H1 (cell line): ENCODE results near the gene SAAL1. TPM values are rescaled to one million over a fixed set of nuclear protein-coding genes. Genes with fewer than 3 reads are reported as not detected.

ENCODE experiments used
- CTCF ChIA-PET: fragments of 300-600 bp; sonication (Branson Sonifier 250); formaldehyde crosslinking; loops from one replicate; lab custom pipeline; 2021; ENCODE audit not compliant: partially characterized antibody; lab: Charles Lee
- POLR2A ChIA-PET: fragments of 300-600 bp; sonication (Branson Sonifier 250); formaldehyde crosslinking; loops from one replicate; lab custom pipeline; 2021; ENCODE audit warnings: inconsistent platforms; ENCODE audit not compliant: partially characterized antibody; lab: Charles Lee
- DNase-seq, 2 experiments: peaks; one replicate each; pipeline versions ENCODE4 v3.0.0 to v3.0.0-alpha.2; 2010 to 2022; ENCODE audit warnings: low spot score in 2 of 2, low read depth in 1 of 2, mixed read lengths in 1 of 2
- FAIRE-seq: peaks from 2 replicates; lab custom pipeline; 2011; peaks lifted over from hg19 to GRCh38; lab: Jason Lieb, UNC
- H2AFZ ChIP-seq: 2 replicates; pipeline ENCODE4 v1.8.1; 2012; ENCODE audit warnings: low read length, inconsistent platforms
- H2AK5ac ChIP-seq: 2 replicates; pipeline ENCODE4 v1.6.1; 2013; ENCODE audit warnings: low read depth, low read length
- H2BK120ac ChIP-seq: replicated peaks from 2 replicates; pipeline ENCODE3; 2013; ENCODE audit warnings: low read depth, low read length, inconsistent platforms
- H2BK12ac ChIP-seq: 2 replicates; pipeline ENCODE4 v1.6.1; 2013; ENCODE audit warnings: low read depth, low read length
- H2BK15ac ChIP-seq: 2 replicates; pipeline ENCODE4 v1.6.1; 2013; ENCODE audit warnings: low read length
- H2BK20ac ChIP-seq: 2 replicates; pipeline ENCODE4 v1.6.1; 2013; ENCODE audit warnings: low read length
- H2BK5ac ChIP-seq: 2 replicates; pipeline ENCODE4 v1.6.1; 2013; ENCODE audit warnings: low read depth, low read length
- H3K14ac ChIP-seq: 2 replicates; pipeline ENCODE4 v1.6.1; 2013; ENCODE audit warnings: inconsistent platforms; ENCODE audit not compliant: insufficient read length
- H3K18ac ChIP-seq: 2 replicates; pipeline ENCODE4 v1.6.1; 2013; ENCODE audit warnings: low read length; ENCODE audit errors: extremely low read depth
- H3K23ac ChIP-seq: 2 replicates; pipeline ENCODE4 v1.6.1; 2013; ENCODE audit warnings: inconsistent platforms; ENCODE audit not compliant: insufficient read length
- H3K23me2 ChIP-seq: 2 replicates; pipeline ENCODE4 v1.6.1; 2013; ENCODE audit warnings: low read depth, low read length
- H3K27ac ChIP-seq: 2 replicates; pipeline ENCODE4 v1.6.1; 2011; ENCODE audit warnings: low read depth, low read length, inconsistent platforms
- H3K27me3 ChIP-seq, 4 experiments: replicated peaks in 1 of 4; 1 replicate in 1 of 4; 2 replicates in 3 of 4; pipeline versions ENCODE4 v1.6.1 to v1.8.1; 2011 to 2013; ENCODE audit warnings: low read length in 3 of 4, mild to moderate bottlenecking in 3 of 4, inconsistent platforms in 2 of 4, mixed read lengths in 2 of 4, moderate library complexity in 1 of 4; ENCODE audit not compliant: control insufficient read depth in 3 of 4, insufficient read depth in 3 of 4; ENCODE audit errors: extremely low read depth in 1 of 4
- H3K36me3 ChIP-seq, 4 experiments: 2 replicates each; pipeline versions ENCODE4 v1.6.1 to v1.8.1; 2011 to 2013; ENCODE audit warnings: mild to moderate bottlenecking in 4 of 4, low read length in 3 of 4, moderate library complexity in 2 of 4, control low read depth in 1 of 4, inconsistent platforms in 1 of 4; ENCODE audit not compliant: insufficient read depth in 4 of 4, control insufficient read depth in 2 of 4
- H3K4ac ChIP-seq: replicated peaks from 2 replicates; pipeline ENCODE3; 2013; ENCODE audit warnings: low read length, low read depth, mixed read lengths, inconsistent platforms; ENCODE audit not compliant: insufficient read length
- H3K4me1 ChIP-seq, 4 experiments: replicated peaks in 1 of 4; 1 replicate in 1 of 4; 2 replicates in 3 of 4; pipeline versions ENCODE4 v1.6.1 to v1.8.1; 2011 to 2013; ENCODE audit warnings: low read length in 3 of 4, inconsistent platforms in 2 of 4, mixed read lengths in 1 of 4; ENCODE audit not compliant: insufficient read depth in 4 of 4, control insufficient read depth in 3 of 4
- H3K4me2 ChIP-seq, 2 experiments: 2 replicates each; pipeline versions ENCODE4 v1.6.1 to v1.8.1; 2011 to 2013; ENCODE audit warnings: low read depth in 2 of 2, low read length in 2 of 2, control low read depth in 1 of 2, inconsistent platforms in 1 of 2, mild to moderate bottlenecking in 1 of 2; ENCODE audit not compliant: insufficient read depth in 1 of 2
- H3K4me3 ChIP-seq, 4 experiments: fragments of 200-600, 300-600 bp in 1 of 4; sonication (generic), shearing (Covaris generic), sonication (Bioruptor Twin) in 1 of 4; 2 replicates each; pipeline versions ENCODE4 v1.5.1 to v1.8.1; 2011 to 2016; ENCODE audit warnings: low read length in 4 of 4, low read depth in 3 of 4, control low read depth in 2 of 4, inconsistent platforms in 2 of 4, mild to moderate bottlenecking in 2 of 4, mixed read lengths in 1 of 4, moderate library complexity in 1 of 4; ENCODE audit not compliant: insufficient read depth in 2 of 4; ENCODE audit errors: extremely low read depth in 1 of 4
- H3K56ac ChIP-seq: replicated peaks from 2 replicates; pipeline ENCODE3; 2013; ENCODE audit warnings: low read depth, mild to moderate bottlenecking, mixed read lengths, low read length, inconsistent platforms; ENCODE audit not compliant: insufficient read length
- H3K79me1 ChIP-seq: 2 replicates; pipeline ENCODE4 v1.6.1; 2013; ENCODE audit warnings: low read depth, low read length, control low read depth
- H3K79me2 ChIP-seq, 2 experiments: 2 replicates each; pipeline versions ENCODE4 v1.6.1 to v1.8.1; 2012 to 2013; ENCODE audit warnings: low read length in 2 of 2, mild to moderate bottlenecking in 2 of 2, inconsistent platforms in 1 of 2; ENCODE audit not compliant: insufficient read depth in 2 of 2, control insufficient read depth in 1 of 2
- H3K9ac ChIP-seq, 4 experiments: replicated peaks in 1 of 4; 1 replicate in 1 of 4; 2 replicates in 3 of 4; pipeline versions ENCODE4 v1.6.1 to v1.8.1; 2011 to 2013; ENCODE audit warnings: low read depth in 3 of 4, low read length in 3 of 4, control low read depth in 2 of 4, mild to moderate bottlenecking in 2 of 4, moderate library complexity in 2 of 4, inconsistent platforms in 1 of 4; ENCODE audit errors: extremely low read depth in 1 of 4
- H3K9me3 ChIP-seq, 2 experiments: 2 replicates each; pipeline versions ENCODE4 v1.6.1 to v1.8.1; 2012 to 2013; ENCODE audit warnings: mild to moderate bottlenecking in 2 of 2, moderate library complexity in 2 of 2, control low read depth in 1 of 2, inconsistent platforms in 1 of 2, low read depth in 1 of 2, low read length in 1 of 2, mixed read lengths in 1 of 2; ENCODE audit not compliant: insufficient read depth in 2 of 2
- H4K20me1 ChIP-seq, 2 experiments: replicated peaks in 1 of 2; 2 replicates each; pipeline versions ENCODE3 to v1.8.1; 2011 to 2013; ENCODE audit warnings: inconsistent platforms in 2 of 2, low read length in 2 of 2, mild to moderate bottlenecking in 1 of 2; ENCODE audit not compliant: insufficient read depth in 2 of 2, control insufficient read depth in 1 of 2
- H4K5ac ChIP-seq: 2 replicates; pipeline ENCODE4 v1.6.1; 2013; ENCODE audit warnings: low read length, low read depth, mixed read lengths, inconsistent platforms; ENCODE audit not compliant: insufficient read length
- H4K8ac ChIP-seq: 2 replicates; pipeline ENCODE4 v1.8.0; 2013; ENCODE audit warnings: mild to moderate bottlenecking, moderate library complexity, low read length, inconsistent platforms; ENCODE audit not compliant: insufficient read depth; ENCODE audit errors: extremely low read depth
- H4K91ac ChIP-seq: replicated peaks from 2 replicates; pipeline ENCODE3; 2013; ENCODE audit warnings: low read length, mixed read lengths, inconsistent platforms; ENCODE audit not compliant: insufficient read length
- CBX8 ChIP-seq: fragments of 300-800, 300-1000 bp; sonication (generic); IDR thresholded peaks from 2 replicates; pipeline ENCODE4 v1.7.1; 2016; ENCODE audit warnings: low read depth, low read length, borderline replicate concordance
- WGBS, 2 experiments: shearing (Covaris generic) in 1 of 2; methylation state at CpG; one replicate each; pipeline versions ENCODE4 v1.1.6 to v1.1.7; 2013 to 2015; ENCODE audit warnings: low lambda C conversion rate in 2 of 2, mixed read lengths in 2 of 2, inconsistent platforms in 1 of 2, low coverage in 1 of 2, missing lambda C conversion rate in 1 of 2; ENCODE audit not compliant: insufficient replicate concordance in 2 of 2, insufficient coverage in 1 of 2, insufficient read length in 1 of 2; ENCODE audit errors: extremely low coverage in 1 of 2, missing lambda C conversion rate in 1 of 2; 5-methylcytosine and 5-hydroxymethylcytosine counted together
- polyA plus RNA-seq, 7 experiments: library from polyadenylated mRNA; depleted of rRNA in 3 of 7; stranded (reverse) in 5 of 7; unstranded in 2 of 7; fragments of >200 nt in 5 of 7; fragments of 200-250 nt in 2 of 7; gene quantifications; 1 replicate in 5 of 7; 2 replicates in 1 of 7; 4 replicates in 1 of 7; pipeline versions ENCODE4 v1.2.1 to v1.2.3, GENCODE V29; 2011 to 2013; ENCODE audit warnings: missing spikeins in 2 of 7, mixed read lengths in 2 of 7
- total RNA-seq: library from RNA; stranded (reverse); fragmentation: NEBNext Ultra II Directional; extraction: Animal tissue kit (Norgen Biotek cat#: 25700); gene quantifications from 2 replicates; pipeline ENCODE4 v1.2.1, GENCODE V29; 2021

Gene SAAL1
- total and polyA plus RNA-seq, 2 of the 8 experiments (the other 6 are each of a cell fraction or from before 2014, with no cell fraction given), result 26.4 to 46.6 TPM

- POLR2A ChIA-PET, result no interaction called here
- peaks cover 0 to 2% (median 0%) of the 10 kb centered on the region in 4 experiments; a peak in 2 of 7 replicates for H3K4me1 ChIP-seq
- H4K8ac ChIP-seq, result no peak overlapping the region
- no peak overlapping the region for H3K18ac ChIP-seq
- H4K20me1 ChIP-seq, result no peaks in the 10 kb centered on the region
- CTCF ChIA-PET, result interaction anchor here (0.7 to 3.8 kb wide), 12 partner anchors 9 to 229 kb away, joined by 3 to 26 read pairs (median 4); no protein-coding TSS in a partner anchor
- H3K23me2 ChIP-seq, result no peaks in the 10 kb centered on the region
- H3K27me3 ChIP-seq, result no peaks in the 10 kb centered on the region
- H3K9me3 ChIP-seq, result no peaks in the 10 kb centered on the region
- 81% methylated on average over 3 of the region's 3 CpGs; no CpG with 5 or more reads in 1 of the 2 experiments for WGBS, 2 experiments
- no peak overlapping the region for H3K4me2 ChIP-seq
- no peak overlapping the region for H2AK5ac ChIP-seq
- no peak overlapping the region for H2BK20ac ChIP-seq
- H3K4me3 ChIP-seq, result no peak overlapping the region
- no peak overlapping the region for H3K9ac ChIP-seq
- DNase-seq, result no peak
- no peak overlapping the region for H3K56ac ChIP-seq
- no peaks in the 10 kb centered on the region for H3K79me1 ChIP-seq
- no peak overlapping the region for H3K23ac ChIP-seq
- H3K79me2 ChIP-seq, result no peaks in the 10 kb centered on the region
- no peak overlapping the region for H4K5ac ChIP-seq
- H3K36me3 ChIP-seq, result no peaks in the 10 kb centered on the region
- no peak overlapping the region for H4K91ac ChIP-seq
- no peak overlapping the region for H3K27ac ChIP-seq
- H3K14ac ChIP-seq, result no peak overlapping the region
- FAIRE-seq, result no peak
- H2AFZ ChIP-seq, result no peak overlapping the region
- H2BK120ac ChIP-seq, result no peak overlapping the region
- H2BK5ac ChIP-seq, result no peak overlapping the region
- no peak overlapping the region for H2BK12ac ChIP-seq
- no peak overlapping the region for H2BK15ac ChIP-seq
- no peak overlapping the region for H3K4ac ChIP-seq
- no peak for TF ChIP-seq CBX8
Measured at GRCh38 chr11:18145837-18146236, 40.0 kb upstream of the SAAL1 start.
